Spinal cord (tissue), 10 donors: Measurements from ENCODE around the gene OXCT1. TPM values are rescaled to one million over a fixed set of nuclear protein-coding genes. Genes with fewer than 3 reads are reported as not detected.
A peak's percentile ranks its signal among the peaks of the same experiment; 100 is the strongest.

Experiments
- DNase-seq, 6 donors: peaks; one replicate each; pipeline versions ENCODE4 v3.0.0 to v3.0.0-alpha.2; 2013 to 2015; ENCODE audit warnings: low spot score in 6 of 6, low read depth in 4 of 6
- H3K27ac ChIP-seq: one replicate; pipeline ENCODE4 v1.5.1; 2013; ENCODE audit warnings: low read depth, low read length, control low read depth
- H3K27me3 ChIP-seq: one replicate; pipeline ENCODE4 v1.6.1; 2013; ENCODE audit warnings: low read length; ENCODE audit not compliant: control insufficient read depth, insufficient read depth
- H3K36me3 ChIP-seq: one replicate; pipeline ENCODE4 v1.6.1; 2013; ENCODE audit warnings: low read length; ENCODE audit not compliant: control insufficient read depth, insufficient read depth
- H3K4me1 ChIP-seq: one replicate; pipeline ENCODE4 v1.6.1; 2013; ENCODE audit warnings: low read length; ENCODE audit not compliant: control insufficient read depth, insufficient read depth
- H3K4me3 ChIP-seq: one replicate; pipeline ENCODE4 v1.5.1; 2013; ENCODE audit warnings: low read depth, low read length, control low read depth
- H3K9me3 ChIP-seq: one replicate; pipeline ENCODE4 v1.6.1; 2013; ENCODE audit warnings: low read length; ENCODE audit not compliant: control insufficient read depth, insufficient read depth
- whole genome bisulfite sequencing: methylation state at CpG from one replicate; pipeline ENCODE4 v1.1.5; 2013; ENCODE audit warnings: missing lambda C conversion rate; ENCODE audit not compliant: insufficient coverage; 5-methylcytosine and 5-hydroxymethylcytosine counted together
- polyA plus RNA-seq, 2 donors: library from polyadenylated mRNA; unstranded; fragments of 120-200 nt; gene quantifications; one replicate each; pipeline ENCODE4 v1.2.1, GENCODE V29; 2013; ENCODE audit not compliant: insufficient read length in 2 of 2
- total RNA-seq, 2 donors: library from RNA; depleted of rRNA in 1 of 2; stranded (reverse); fragments of 120-200 nt in 1 of 2; fragments of >200 nt in 1 of 2; gene quantifications; one replicate each; pipeline versions ENCODE4 v1.2.3 to v1.2.4, GENCODE V29; 2013 to 2014
- donor health status: healthy.

The OXCT1 gene
- total and polyA plus RNA-seq, 4 donors = 50.9 to 103 (median 95.0) TPM

DNA sequence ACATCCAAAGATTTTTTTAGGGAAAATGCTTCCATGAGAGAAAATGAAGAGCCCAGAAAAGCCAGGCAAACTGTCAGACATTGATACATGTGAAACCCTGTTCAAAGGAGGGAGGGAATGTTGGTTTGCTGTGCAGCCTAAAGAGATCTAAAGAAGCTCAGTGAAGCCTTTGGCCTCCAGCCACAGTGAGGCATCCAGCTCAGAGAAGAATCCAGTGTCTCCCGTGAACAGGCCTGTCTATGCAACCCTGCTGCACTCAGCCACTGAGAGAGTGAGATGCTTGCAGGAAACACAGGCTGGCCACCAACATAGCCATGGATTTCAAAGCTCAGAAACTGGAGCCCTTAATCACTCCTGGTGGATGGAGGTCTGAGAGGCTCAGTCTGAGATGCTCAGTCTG, 188.4 kb downstream of the OXCT1 start:
- Histone ChIP-seq H3K4me1 (no peaks in the 10 kb centered on the region), H3K9me3 (no peaks in the 10 kb centered on the region), H3K27me3 (no peaks in the 10 kb centered on the region), H3K4me3 (no peak overlapping the region), H3K36me3 (no peaks in the 10 kb centered on the region), H3K27ac (no peak overlapping the region)
- WGBS = 13% methylated on average over 1 of the region's 1 CpG
- DNase-seq = peak in 2 of 6 donors; percentile 11 to 25

Other genes starting within 250 kb of the OXCT1 start
- 10 to 100 TPM; 17.7 to 34.1 TPM for gene RIMOC1, start 33.9 kb upstream of the OXCT1 start, total RNA-seq
- gene RIMOC1, start 33.9 kb upstream of the OXCT1 start, polyA plus RNA-seq = 10 to 100 TPM; 27.0 to 35.7 TPM
- gene FBXO4, start 54.9 kb upstream of the OXCT1 start, total RNA-seq = 10 to 100 TPM; 16.1 to 17.0 TPM
- 10 to 100 TPM; 13.7 to 15.1 TPM for gene FBXO4, start 54.9 kb upstream of the OXCT1 start, polyA plus RNA-seq